Central memory CD8-positive, alpha-beta T cell (primary cell): ENCODE measurements around the gene NEUROD2.

ENCODE experiments used
- ATAC-seq: fragments of 150-1000 bp; cut with Tn5 transposase; replicated peaks from 2 replicates; pipeline ENCODE4 v1.10.0; 2022; ENCODE audit warnings: mild to moderate bottlenecking, moderate FRiP score, moderate number of reproducible peaks; ENCODE audit not compliant: poor library complexity, severe bottlenecking; ENCODE audit errors: extremely low read depth
- DNase-seq, 2 donors: peaks; one replicate each; pipeline ENCODE4 v3.0.0; 2021; ENCODE audit warnings: low spot score in 2 of 2
- H3K27ac Mint-ChIP-seq: one replicate; pipeline ENCODE4 v1.8.0; 2022; ENCODE audit warnings: low read depth, mild to moderate bottlenecking, moderate library complexity, mixed read lengths
- H3K27me3 Mint-ChIP-seq: one replicate; pipeline ENCODE4 v1.8.0; 2022; ENCODE audit warnings: mixed read lengths
- H3K36me3 Mint-ChIP-seq: one replicate; pipeline ENCODE4 v1.8.0; 2022; ENCODE audit warnings: mild to moderate bottlenecking, moderate library complexity, mixed read lengths; ENCODE audit not compliant: insufficient read depth
- H3K4me1 Mint-ChIP-seq: one replicate; pipeline ENCODE4 v1.8.0; 2022; ENCODE audit warnings: mixed read lengths
- H3K4me3 Mint-ChIP-seq: one replicate; pipeline ENCODE4 v1.8.0; 2022; ENCODE audit warnings: mild to moderate bottlenecking, moderate library complexity, mixed read lengths
- H3K9me3 Mint-ChIP-seq: one replicate; pipeline ENCODE4 v1.8.0; 2022; ENCODE audit warnings: mixed read lengths

NEUROD2 gene

GRCh38 chr17:39609416-39610025, 1.8 kb upstream of the NEUROD2 start:
- ATAC-seq (no peak), DNase-seq (no peak)
- Mint-ChIP-seq H3K4me3 (no peak overlapping the region), H3K4me1 (peaks cover 6% of the 10 kb centered on the region), H3K27me3 (peaks cover 44% of the 10 kb centered on the region), H3K36me3 (peaks cover 7% of the 10 kb centered on the region), H3K27ac (no peak overlapping the region), H3K9me3 (no peaks in the 10 kb centered on the region)

GRCh38 chr17:39608142-39608981, 642 bp upstream of the NEUROD2 start:
- Mint-ChIP-seq H3K9me3 (no peaks in the 10 kb centered on the region), H3K4me1 (peaks cover 12% of the 10 kb centered on the region), H3K36me3 (peaks cover 7% of the 10 kb centered on the region), H3K4me3 (no peak overlapping the region), H3K27ac (no peak overlapping the region), H3K27me3 (peaks cover 52% of the 10 kb centered on the region)
- DNase-seq (no peak), ATAC-seq (no peak)

- no peak for ATAC-seq
- no peaks in the 10 kb centered on the region for H3K9me3 Mint-ChIP-seq
- no peak for DNase-seq
- peak overlapping the region; percentile 42 for H3K4me3 Mint-ChIP-seq
- H3K4me1 Mint-ChIP-seq, result peaks cover 10% of the 10 kb centered on the region
- H3K36me3 Mint-ChIP-seq, result peaks cover 5% of the 10 kb centered on the region
- peaks cover 55% of the 10 kb centered on the region for H3K27me3 Mint-ChIP-seq
- H3K27ac Mint-ChIP-seq, result no peak overlapping the region
Observed at GRCh38 chr17:39607057-39607850, 466 bp downstream of the NEUROD2 start.

- Mint-ChIP-seq H3K36me3 (peaks cover 5% of the 10 kb centered on the region), H3K9me3 (no peaks in the 10 kb centered on the region), H3K27me3 (peaks cover 63% of the 10 kb centered on the region), H3K4me3 (peak overlapping the region; percentile 42), H3K27ac (no peak overlapping the region), H3K4me1 (peaks cover 10% of the 10 kb centered on the region)
- no peak for DNase-seq
- ATAC-seq, result no peak
Observed at GRCh38 chr17:39606434-39607056, 1.2 kb downstream of the NEUROD2 start.

GRCh38 chr17:39605492-39606433, 2.0 kb downstream of the NEUROD2 start:
- Mint-ChIP-seq H3K27me3 (peaks cover 70% of the 10 kb centered on the region), H3K4me3 (no peak overlapping the region), H3K36me3 (peaks cover 5% of the 10 kb centered on the region), H3K9me3 (no peaks in the 10 kb centered on the region), H3K4me1 (peaks cover 10% of the 10 kb centered on the region), H3K27ac (no peak overlapping the region)
- ATAC-seq, result no peak
- DNase-seq, result no peak

GRCh38 chr17:39604911-39605491, 2.7 kb downstream of the NEUROD2 start:
- H3K27ac Mint-ChIP-seq, result no peak overlapping the region
- peaks cover 78% of the 10 kb centered on the region for H3K27me3 Mint-ChIP-seq
- H3K36me3 Mint-ChIP-seq, result peaks cover 5% of the 10 kb centered on the region
- peak overlapping the region; percentile 13 for H3K4me3 Mint-ChIP-seq
- DNase-seq (no peak), ATAC-seq (no peak)
- H3K4me1 Mint-ChIP-seq, result peaks cover 12% of the 10 kb centered on the region
- H3K9me3 Mint-ChIP-seq, result no peaks in the 10 kb centered on the region

- DNase-seq, result no peak
- no peak for ATAC-seq
- peaks cover 5% of the 10 kb centered on the region for H3K36me3 Mint-ChIP-seq
- no peak overlapping the region for H3K4me3 Mint-ChIP-seq
- peaks cover 72% of the 10 kb centered on the region for H3K27me3 Mint-ChIP-seq
- peaks cover 14% of the 10 kb centered on the region for H3K4me1 Mint-ChIP-seq
- H3K9me3 Mint-ChIP-seq, result no peaks in the 10 kb centered on the region
- H3K27ac Mint-ChIP-seq, result no peak overlapping the region
Observed at GRCh38 chr17:39603304-39604016, 4.3 kb downstream of the NEUROD2 start.

DNA sequence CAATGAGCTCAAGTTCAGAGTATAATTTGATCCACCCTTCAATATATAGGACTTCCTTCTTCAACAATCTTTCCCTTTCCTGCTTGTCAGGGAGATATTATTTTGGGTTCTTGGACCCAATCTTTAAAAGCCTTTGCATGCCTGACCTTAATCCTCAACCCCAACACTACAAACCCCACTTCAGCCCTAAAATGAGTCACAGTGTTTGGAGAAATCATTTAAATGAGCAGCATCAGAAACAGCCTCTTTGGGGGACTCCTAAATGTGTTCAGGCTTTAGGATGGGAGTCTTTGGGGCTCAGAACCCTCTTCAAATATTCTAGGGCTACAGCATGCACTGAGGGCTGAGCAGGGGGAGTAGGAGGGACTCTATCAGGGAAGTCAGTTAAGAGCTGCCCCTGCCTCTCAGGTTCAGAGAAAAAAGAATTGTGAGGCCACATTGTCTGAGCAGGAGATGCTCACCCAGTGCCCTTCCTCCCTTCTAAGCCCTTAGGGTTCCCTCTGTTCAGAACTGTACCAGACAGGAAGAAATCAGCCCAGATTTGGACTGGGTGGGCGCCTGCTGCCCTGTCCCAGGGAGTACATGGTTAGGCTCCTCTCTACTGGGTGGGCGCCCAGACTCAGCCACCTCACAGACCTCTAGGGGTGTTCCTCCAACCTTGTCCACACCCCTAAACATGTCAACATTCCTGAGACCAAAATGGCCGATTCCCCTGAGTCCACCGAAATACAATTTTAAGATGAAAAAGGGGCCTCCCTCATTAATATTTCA, 5.0 kb downstream of the NEUROD2 start:
- ATAC-seq (no peak), DNase-seq (no peak)
- H3K9me3 Mint-ChIP-seq, result no peaks in the 10 kb centered on the region
- H3K27ac Mint-ChIP-seq, result no peak overlapping the region
- H3K36me3 Mint-ChIP-seq, result peaks cover 5% of the 10 kb centered on the region
- H3K4me1 Mint-ChIP-seq, result peaks cover 14% of the 10 kb centered on the region
- H3K4me3 Mint-ChIP-seq, result no peak overlapping the region
- H3K27me3 Mint-ChIP-seq, result peaks cover 74% of the 10 kb centered on the region

GRCh38 chr17:39601758-39602532, 5.8 kb downstream of the NEUROD2 start:
- Mint-ChIP-seq H3K4me1 (peaks cover 22% of the 10 kb centered on the region), H3K36me3 (peaks cover 3% of the 10 kb centered on the region), H3K27ac (no peak overlapping the region), H3K4me3 (no peak overlapping the region), H3K9me3 (no peaks in the 10 kb centered on the region), H3K27me3 (peaks cover 76% of the 10 kb centered on the region)
- ATAC-seq, result no peak
- DNase-seq, result no peak

- Mint-ChIP-seq H3K4me3 (no peak overlapping the region), H3K9me3 (no peaks in the 10 kb centered on the region), H3K36me3 (peaks cover 3% of the 10 kb centered on the region), H3K27me3 (peaks cover 84% of the 10 kb centered on the region), H3K4me1 (peaks cover 28% of the 10 kb centered on the region), H3K27ac (no peak overlapping the region)
- DNase-seq (no peak), ATAC-seq (no peak)
Observed at GRCh38 chr17:39600997-39601597, 6.6 kb downstream of the NEUROD2 start.
